Glutamatergic neuron (in vitro differentiated cells): ENCODE data around the gene STK32A. TPM values are rescaled to one million over a fixed set of nuclear protein-coding genes. Genes with fewer than 3 reads are reported as not detected.

Source experiments
- DNase-seq: peaks from one replicate; pipeline ENCODE4 v3.0.0; 2022
- H3K27ac Mint-ChIP-seq: one replicate; pipeline ENCODE4 v1.8.0; 2020; ENCODE audit warnings: mild to moderate bottlenecking, mixed read lengths, inconsistent platforms; ENCODE audit not compliant: unreplicated experiment
- H3K27me3 Mint-ChIP-seq: one replicate; pipeline ENCODE4 v1.8.0; 2020; ENCODE audit warnings: mild to moderate bottlenecking, moderate library complexity, mixed read lengths, inconsistent platforms; ENCODE audit not compliant: unreplicated experiment
- H3K36me3 Mint-ChIP-seq: one replicate; pipeline ENCODE4 v1.8.0; 2020; ENCODE audit warnings: mild to moderate bottlenecking, mixed read lengths, inconsistent platforms; ENCODE audit not compliant: unreplicated experiment
- H3K4me1 Mint-ChIP-seq: one replicate; pipeline ENCODE4 v1.8.0; 2020; ENCODE audit warnings: mild to moderate bottlenecking, low read depth, mixed read lengths, inconsistent platforms; ENCODE audit not compliant: unreplicated experiment
- H3K4me3 Mint-ChIP-seq: one replicate; pipeline ENCODE4 v1.8.0; 2020; ENCODE audit warnings: mild to moderate bottlenecking, mixed read lengths, inconsistent platforms; ENCODE audit not compliant: unreplicated experiment
- H3K9me3 Mint-ChIP-seq: one replicate; pipeline ENCODE4 v1.8.0; 2020; ENCODE audit warnings: mild to moderate bottlenecking, moderate library complexity, mixed read lengths, inconsistent platforms; ENCODE audit not compliant: unreplicated experiment
- total RNA-seq: library from RNA; stranded (reverse); fragmentation: NEBNext Ultra II Directional; extraction: Animal tissue kit (Norgen Biotek cat#: 25700); gene quantifications from one replicate; pipeline ENCODE4 v1.2.1, GENCODE V29; 2021; ENCODE audit not compliant: unreplicated experiment
- TF ChIP-seq, protein P1 (sequence below): fragments of 200-600 bp; sonication (generic); IDR thresholded peaks from one replicate; pipeline ENCODE4 v1.5.0; 2021; ENCODE audit not compliant: partially characterized antibody, unreplicated experiment

STK32A gene
- total RNA-seq, 1 donor from 2014 or later: 3.2 TPM

- Mint-ChIP-seq H3K9me3 (no peaks in the 10 kb centered on the region), H3K4me1 (peaks cover 4% of the 10 kb centered on the region), H3K27me3 (peaks cover 2% of the 10 kb centered on the region), H3K27ac (no peak overlapping the region), H3K36me3 (no peaks in the 10 kb centered on the region), H3K4me3 (no peak overlapping the region)
- TF ChIP-seq, protein P1, sequence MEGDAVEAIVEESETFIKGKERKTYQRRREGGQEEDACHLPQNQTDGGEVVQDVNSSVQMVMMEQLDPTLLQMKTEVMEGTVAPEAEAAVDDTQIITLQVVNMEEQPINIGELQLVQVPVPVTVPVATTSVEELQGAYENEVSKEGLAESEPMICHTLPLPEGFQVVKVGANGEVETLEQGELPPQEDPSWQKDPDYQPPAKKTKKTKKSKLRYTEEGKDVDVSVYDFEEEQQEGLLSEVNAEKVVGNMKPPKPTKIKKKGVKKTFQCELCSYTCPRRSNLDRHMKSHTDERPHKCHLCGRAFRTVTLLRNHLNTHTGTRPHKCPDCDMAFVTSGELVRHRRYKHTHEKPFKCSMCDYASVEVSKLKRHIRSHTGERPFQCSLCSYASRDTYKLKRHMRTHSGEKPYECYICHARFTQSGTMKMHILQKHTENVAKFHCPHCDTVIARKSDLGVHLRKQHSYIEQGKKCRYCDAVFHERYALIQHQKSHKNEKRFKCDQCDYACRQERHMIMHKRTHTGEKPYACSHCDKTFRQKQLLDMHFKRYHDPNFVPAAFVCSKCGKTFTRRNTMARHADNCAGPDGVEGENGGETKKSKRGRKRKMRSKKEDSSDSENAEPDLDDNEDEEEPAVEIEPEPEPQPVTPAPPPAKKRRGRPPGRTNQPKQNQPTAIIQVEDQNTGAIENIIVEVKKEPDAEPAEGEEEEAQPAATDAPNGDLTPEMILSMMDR: no peak
- no peak for DNase-seq
These were observed 137.4 kb downstream of the STK32A start for GRCh38 chr5:147372191-147372590.

DNA sequence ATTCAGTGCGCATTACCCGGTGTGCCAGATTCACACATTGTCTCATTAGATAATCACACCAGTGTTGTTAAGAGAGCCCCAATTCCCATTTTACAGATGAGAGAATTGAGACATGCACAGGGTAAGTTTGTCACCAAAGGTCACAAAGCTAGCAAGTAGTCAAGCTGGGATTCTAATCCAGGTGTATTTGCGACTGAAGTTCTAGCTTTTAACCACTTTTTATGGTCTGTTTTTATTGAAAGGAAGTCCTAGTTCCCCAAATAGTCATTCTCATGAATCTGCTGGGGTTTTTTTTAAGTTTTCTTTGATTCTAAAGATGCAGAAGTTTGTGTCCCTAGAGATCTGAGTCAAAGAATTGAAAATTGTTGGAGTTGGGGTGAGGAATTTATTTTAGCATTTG, 138.5 kb downstream of the STK32A start:
- Mint-ChIP-seq H3K9me3 (peaks cover 2% of the 10 kb centered on the region), H3K4me3 (no peak overlapping the region)

GRCh38 chr5:147375151-147375550, 140.3 kb downstream of the STK32A start:
- TF ChIP-seq, protein P1: no peak
- no peak for DNase-seq
- H3K36me3 Mint-ChIP-seq: no peaks in the 10 kb centered on the region
- no peak overlapping the region for H3K4me3 Mint-ChIP-seq
- peaks cover 2% of the 10 kb centered on the region for H3K27me3 Mint-ChIP-seq
- H3K9me3 Mint-ChIP-seq: peaks cover 2% of the 10 kb centered on the region
- H3K27ac Mint-ChIP-seq: no peak overlapping the region
- H3K4me1 Mint-ChIP-seq: no peaks in the 10 kb centered on the region

More for the DNA sequence above, 138.5 kb downstream of the STK32A start:
- Mint-ChIP-seq H3K4me1 (no peaks in the 10 kb centered on the region), H3K36me3 (no peaks in the 10 kb centered on the region), H3K27me3 (peaks cover 2% of the 10 kb centered on the region), H3K27ac (no peak overlapping the region)
- TF ChIP-seq, protein P1: no peak
- no peak for DNase-seq

DNA sequence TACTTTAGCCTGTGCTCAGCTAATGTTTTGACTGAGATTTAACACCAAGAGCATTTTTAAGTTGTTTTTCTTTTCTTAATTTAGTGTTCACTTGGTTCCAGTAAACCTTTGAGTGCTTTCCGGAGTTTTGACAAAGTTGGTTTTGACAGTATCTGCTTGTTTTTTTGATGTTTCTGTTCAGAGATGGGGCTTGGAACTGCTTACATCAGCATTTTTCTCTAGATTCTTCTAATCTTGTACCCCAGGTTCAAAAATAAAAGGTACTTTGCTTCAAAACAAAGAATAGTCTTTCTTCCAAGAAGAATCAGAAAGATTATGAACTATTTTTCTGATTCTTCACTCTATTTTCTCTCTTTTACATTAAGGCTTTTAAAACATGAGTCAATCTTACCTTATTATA, 142.9 kb downstream of the STK32A start:
- peaks cover 8% of the 10 kb centered on the region for H3K4me1 Mint-ChIP-seq
- peaks cover 2% of the 10 kb centered on the region for H3K9me3 Mint-ChIP-seq
- no peak for DNase-seq
- H3K4me3 Mint-ChIP-seq: no peak overlapping the region
- TF ChIP-seq, protein P1: no peak
- H3K27me3 Mint-ChIP-seq: no peaks in the 10 kb centered on the region
- no peak overlapping the region for H3K27ac Mint-ChIP-seq
- H3K36me3 Mint-ChIP-seq: no peaks in the 10 kb centered on the region

GRCh38 chr5:147381555-147381954, 146.7 kb downstream of the STK32A start:
- Mint-ChIP-seq H3K4me1 (peaks cover 13% of the 10 kb centered on the region), H3K4me3 (no peak overlapping the region), H3K36me3 (no peaks in the 10 kb centered on the region), H3K9me3 (peaks cover 2% of the 10 kb centered on the region), H3K27me3 (no peaks in the 10 kb centered on the region), H3K27ac (no peak overlapping the region)
- TF ChIP-seq, protein P1: no peak
- DNase-seq: no peak
